ENCODE data around the gene MCM7.
A peak's percentile ranks its signal among the peaks of the same experiment; 100 is the strongest.
"Not testable (repeated sequence)": the region's sequence is repeated elsewhere in the genome, so short reads cannot be mapped to it uniquely, and the experiment has no call there.

MCM7 gene

DNA sequence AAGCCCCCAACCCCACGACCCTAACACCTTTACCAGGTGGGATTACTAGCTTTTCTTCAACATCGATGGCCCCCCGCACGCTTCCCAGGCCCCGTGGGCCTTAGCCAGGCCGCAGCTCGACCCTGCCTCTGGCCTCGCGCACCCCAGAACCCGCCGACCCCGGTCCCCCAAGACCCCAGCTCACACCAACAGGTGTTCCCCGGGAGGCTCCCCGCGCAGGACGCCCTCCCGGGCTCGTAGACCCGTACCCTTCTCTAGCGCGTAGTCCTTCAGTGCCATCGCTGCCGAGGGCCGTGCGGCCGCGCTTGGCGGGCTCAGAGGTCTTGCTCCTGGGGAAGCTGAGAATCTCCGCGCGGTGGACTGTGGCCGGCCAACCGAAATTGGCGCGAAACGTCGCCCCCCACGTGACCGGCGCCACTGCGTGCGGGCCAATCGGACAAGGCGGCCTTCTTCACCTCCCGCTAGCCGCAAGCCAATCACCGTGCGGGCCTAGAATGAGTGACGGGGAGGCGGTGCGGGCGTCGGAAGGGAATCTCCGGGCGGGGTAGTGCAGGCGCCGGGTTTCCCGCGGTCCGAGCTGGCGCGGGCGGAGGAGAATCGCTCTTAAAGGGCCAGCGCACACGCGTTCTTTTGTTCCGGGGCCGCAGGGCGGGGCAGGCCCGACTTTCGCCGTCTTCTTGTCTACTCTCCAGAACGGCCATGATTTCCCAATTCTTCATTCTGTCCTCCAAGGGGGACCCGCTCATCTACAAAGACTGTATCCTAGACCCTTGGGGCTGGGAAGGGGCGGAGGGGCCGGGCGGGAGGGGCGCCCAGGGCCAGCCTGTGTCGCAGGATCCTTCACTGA lies at the start of gene MCM7, which contains the start of gene AP4M1:
Gene MCM7 (minus strand): TSS at position 382 of the 847 bp plus-strand sequence. CDS start 103 bp downstream, at position 279.
Gene AP4M1 (plus strand): TSS at position 628 of the 847 bp plus-strand sequence. CDS start 72 bp downstream, at position 700.
- peak; percentile 98 to 99 for DNase-seq

DNA sequence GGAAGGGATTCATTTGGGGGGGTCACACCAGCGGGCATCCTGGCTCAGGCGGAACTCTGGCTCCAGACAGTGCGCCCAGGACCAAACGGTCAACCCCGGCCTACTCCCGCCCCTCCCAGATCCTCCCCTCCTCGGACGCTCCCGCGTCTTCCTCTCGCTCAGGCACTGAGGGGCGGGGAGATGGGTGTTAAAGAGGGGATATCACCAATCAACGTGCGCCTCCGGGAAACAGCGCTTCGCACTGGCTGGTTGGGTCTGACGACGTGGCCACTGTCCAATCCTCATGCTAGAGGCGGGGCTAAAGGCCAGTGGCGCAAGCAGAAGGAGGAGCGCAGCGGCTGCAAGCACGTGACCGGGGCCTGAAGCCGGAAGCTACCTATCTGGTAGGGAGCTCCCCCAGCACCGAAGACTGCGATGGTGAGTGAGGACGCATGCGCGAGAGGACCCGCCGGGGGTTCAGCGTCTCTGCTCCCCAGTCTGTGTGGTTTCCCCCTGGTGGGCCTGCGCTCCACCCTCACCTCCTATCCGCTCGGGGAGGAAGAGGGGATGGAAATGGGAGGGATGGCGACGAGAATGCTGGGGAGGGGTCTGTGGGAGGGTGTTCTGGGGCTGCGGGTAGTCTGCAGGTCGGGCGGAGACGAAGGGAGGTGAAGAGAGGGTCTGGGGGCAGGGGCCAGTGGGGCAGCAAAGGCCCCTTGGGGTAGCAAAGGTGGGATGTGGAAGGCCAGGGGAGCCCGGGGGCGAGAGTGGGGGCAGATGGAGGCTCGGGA lies 47.5 kb upstream of the MCM7 start, which contains the start of gene LAMTOR4:
Gene LAMTOR4 (plus strand): TSS at position 360 of the 770 bp plus-strand sequence. CDS start 55 bp downstream, at position 415.
- DNase-seq: peak; percentile 97 to 98

DNA sequence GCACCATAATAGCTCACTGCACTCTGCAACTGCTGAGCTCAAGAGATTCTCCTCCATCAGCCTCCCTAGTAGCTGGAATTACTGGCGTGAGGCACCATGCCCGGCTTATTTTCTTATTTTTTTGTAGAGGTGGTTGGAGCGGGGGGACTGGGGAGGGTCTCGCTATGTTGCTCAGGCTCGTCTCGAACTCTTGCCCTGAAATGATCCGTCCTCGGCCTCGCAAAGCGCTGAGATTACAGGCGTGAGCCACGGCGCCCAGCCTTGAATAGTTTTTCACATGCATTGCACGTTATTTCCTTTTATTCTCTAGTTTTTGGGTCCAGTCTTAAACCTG lies 47.0 kb upstream of the MCM7 start:
- no peak for DNase-seq

DNA sequence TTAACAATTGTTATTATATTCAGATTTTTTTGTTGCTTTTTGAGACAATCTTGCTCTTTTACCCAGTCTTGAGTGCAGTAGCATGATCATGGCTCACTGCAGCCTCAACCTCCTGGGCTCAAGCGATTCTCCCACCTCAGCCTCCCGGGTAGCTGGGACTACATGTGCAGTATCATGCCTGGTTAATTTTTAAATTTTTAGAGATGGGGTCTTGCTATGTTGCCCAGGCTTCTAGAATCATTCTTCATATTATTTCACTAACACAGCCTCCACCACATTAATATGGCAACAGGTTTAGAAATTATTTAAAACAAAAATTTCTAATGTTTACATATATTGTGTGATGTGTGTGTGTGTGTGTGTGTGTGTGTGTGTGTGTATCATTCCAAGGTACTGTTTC lies 46.1 kb upstream of the MCM7 start:
- DNase-seq: no peak

DNA sequence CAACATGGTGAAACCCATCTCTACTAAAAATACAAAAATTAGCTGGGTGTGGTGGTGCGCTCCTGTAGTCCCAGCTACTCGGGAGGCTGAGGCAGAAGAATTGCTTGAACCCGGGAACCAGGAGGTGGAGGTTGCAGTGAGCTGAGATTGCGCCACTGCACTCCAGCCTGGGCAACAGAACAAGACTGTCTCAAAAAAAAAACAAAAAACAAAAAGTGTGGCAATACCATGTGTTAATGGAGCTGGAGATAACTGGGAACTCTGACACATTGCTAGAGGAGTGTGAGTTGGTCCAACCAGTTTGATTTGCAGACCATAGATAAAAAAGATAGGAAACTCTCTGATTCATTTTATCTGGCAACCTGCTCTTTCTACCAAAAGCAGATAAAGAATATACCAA lies 45.2 kb upstream of the MCM7 start:
- not testable (repeated sequence) for DNase-seq

DNA sequence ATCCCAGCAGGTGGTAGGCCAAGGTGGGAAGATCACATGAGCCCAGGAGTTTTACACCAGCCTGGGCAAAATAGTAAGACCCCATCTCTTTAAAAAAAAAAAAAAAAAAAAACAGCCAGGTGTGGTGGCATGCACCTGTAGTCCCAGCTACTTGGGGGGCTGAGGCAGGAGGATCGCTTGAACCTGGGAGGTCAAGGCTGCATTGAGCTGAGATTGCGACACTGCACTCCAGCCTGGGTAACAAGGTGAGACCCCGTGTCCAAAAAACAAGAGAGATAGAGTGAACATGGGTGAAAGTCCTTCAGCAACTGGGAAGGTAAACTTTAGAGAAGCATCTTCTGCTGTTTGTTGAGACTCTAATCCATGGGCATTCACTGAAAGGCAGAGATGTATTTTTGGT lies 41.3 kb upstream of the MCM7 start:
- DNase-seq: no peak

DNA sequence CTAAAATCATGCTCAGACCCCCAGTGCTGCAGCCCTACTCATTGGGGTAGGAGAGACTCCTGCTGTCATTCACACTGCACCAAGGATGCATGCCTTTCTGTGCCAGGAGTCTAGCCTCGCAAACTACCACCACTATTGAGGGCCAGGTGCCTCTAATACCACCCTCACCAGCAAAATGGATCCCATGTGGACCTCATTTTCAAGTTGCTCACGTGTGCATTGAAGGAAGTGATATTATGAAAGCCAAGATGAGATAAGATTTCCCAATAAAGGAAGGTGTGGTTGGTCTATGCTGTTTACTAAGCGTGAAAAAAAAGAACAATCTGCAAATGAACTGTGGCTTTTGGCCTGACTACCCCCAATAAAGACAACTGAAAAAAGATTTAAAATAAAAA lies 40.4 kb upstream of the MCM7 start:
- no peak for DNase-seq

DNA sequence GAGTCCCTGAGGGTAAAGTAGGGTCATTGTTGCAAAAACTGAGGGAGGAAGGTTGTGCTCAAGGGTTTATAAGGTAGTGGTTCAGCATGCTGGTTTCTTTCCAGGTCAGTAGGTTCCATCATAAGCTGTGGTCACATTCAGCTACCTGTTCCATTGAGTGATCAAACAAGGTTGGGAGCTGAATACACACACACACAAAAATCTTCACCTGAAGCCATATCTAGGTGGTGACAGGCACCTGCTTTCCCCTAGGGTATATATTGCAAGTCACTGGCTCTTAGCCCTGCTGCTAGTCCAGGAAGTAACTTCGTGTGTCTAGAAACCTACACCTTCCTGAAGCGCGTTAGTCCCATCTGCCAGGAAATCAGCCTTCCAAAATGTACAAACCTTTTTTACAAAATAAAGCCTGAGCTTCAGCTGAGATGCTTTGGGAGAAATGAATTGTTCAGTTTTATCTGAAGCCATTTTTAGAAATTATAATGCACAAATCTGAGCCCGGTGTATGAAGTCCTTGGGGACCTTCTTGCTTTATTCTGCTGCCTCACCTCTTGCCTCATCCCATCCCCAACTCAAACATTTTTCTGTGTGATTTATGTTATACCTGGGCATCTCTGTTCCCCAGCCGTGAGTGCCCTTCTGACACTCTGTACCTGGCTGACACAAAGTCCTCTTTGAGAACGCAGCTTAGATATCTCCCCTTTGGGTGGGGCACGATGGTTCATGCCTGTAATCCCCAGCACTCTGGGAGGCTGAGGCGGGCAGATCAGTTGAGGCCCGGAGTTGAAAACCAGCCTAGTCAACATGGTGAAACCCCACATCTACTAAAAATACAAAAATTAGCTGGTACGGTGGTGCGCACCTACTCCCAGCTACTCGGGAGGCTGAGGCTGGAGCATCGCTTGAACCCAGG lies 36.9 kb upstream of the MCM7 start:
- no peak for DNase-seq

DNA sequence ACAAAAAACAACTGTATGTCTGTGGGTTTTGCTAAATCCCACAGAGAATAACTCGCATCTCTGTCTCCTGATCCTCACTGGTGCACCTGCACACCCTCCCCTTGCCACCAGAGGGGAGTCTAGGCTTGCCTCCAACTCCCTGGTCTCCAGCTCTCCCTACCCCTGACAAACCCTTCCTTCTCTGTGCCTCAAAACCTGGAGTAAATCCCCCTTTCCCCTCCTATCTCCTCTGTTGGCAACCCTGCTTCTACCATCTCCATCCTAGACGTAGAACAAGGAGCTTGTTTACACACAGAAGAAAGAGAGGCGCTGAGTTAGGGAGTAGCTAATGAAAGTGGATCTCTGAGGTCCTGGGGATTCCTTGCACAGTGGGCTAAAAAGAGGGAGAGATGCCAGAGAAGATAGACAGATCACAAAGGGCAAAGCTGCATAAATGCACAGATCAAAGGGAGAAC lies 31.5 kb upstream of the MCM7 start:
- DNase-seq: peak; percentile 51 to 73

DNA sequence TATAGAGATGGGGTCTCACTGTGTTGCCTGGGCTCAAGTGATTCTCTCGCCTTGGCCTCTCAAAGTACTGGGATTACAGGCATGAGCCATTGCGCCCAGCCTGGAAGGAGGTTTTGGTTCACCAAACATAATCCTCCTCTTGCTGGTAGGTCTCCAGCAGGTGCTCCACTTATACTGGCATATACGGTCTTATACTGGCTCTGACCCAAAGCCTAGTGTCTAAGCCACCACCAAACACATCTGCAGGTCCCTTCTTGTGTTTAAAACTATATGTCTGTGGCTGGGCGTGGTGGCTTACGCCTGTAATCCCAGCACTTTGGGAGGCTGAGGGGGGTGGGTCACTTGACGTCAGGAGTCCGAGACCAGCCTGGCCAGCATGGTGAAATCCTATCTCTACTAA lies 30.9 kb upstream of the MCM7 start:
- no peak for DNase-seq

DNA sequence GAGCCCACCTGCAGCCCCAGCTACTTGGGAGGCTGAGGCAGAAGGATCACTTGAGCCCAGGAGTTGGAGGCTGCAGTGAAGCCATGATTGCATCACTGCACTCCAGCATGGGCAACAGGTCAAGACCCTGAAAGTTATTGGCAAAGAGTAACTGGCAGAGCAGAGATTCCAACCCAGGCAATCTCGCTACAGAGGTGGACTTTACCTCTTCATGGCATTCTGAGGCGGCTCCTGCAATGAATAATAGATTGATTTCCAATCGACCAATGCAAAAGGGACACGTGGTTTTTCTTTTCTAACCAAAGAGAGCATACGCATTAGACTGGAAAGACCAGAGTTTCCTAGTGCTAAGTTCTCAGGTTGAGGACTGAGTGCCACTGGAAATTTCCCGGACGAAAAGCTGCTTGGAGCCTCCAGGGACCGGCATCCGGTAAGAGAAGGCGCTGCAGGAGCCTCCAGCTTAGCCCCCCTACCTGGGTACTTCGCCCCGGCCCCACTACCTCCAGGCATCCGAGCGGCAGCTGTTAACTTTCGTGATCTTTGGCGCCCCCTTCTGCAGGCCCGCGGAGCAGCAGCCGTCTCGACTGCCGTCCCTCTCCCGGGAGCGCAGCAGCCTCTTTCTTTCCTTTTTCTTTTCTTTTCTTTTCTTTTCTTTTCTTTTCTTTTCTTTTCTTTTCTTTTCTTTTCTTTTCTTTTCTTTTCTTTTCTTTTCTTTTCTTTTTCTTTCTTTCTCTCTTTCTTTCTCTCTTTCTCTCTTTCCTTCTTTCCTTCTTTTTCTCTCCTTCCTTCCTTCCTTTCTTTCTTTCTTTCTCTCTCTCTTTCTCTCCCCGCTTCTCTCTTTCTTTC lies 29.6 kb upstream of the MCM7 start:
- peak in 1 of 2 donors; percentile 88 for DNase-seq

DNA sequence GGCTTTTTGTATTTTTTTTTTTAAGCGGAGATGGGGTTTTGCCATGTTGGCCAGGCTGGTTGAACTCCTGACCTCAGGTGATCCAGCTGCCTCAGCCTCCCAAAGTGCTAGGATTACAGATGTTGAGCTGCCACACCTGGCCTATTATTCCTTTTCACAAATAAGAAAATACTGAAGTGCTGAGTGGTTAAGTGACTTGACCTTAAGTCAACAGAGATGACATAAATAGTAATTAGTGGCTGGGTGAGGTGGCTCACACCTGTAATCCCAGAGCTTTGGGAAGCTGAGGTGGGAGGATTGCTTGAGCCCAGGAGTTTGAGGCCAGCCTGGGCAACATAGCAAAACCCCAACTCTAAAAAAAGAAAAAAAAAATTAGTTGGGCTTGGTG lies 29.0 kb upstream of the MCM7 start:
- DNase-seq: not testable (repeated sequence)

DNA sequence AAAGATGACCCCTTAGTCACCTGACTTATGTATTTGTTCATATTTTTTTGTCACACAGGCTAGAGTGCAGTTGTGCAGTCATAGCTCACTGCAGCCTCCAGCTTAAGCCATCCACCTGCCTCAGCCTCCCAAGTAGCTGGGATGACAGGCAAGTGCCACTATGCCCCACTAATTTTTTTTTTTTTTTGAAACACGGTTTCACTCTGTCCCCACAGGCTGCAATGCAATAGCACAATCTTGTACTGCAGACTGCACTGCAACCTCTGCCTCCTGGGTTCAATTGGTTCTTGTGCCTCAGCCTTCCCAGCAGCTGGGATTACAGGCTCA lies 27.4 kb upstream of the MCM7 start:
- no peak for DNase-seq

DNA sequence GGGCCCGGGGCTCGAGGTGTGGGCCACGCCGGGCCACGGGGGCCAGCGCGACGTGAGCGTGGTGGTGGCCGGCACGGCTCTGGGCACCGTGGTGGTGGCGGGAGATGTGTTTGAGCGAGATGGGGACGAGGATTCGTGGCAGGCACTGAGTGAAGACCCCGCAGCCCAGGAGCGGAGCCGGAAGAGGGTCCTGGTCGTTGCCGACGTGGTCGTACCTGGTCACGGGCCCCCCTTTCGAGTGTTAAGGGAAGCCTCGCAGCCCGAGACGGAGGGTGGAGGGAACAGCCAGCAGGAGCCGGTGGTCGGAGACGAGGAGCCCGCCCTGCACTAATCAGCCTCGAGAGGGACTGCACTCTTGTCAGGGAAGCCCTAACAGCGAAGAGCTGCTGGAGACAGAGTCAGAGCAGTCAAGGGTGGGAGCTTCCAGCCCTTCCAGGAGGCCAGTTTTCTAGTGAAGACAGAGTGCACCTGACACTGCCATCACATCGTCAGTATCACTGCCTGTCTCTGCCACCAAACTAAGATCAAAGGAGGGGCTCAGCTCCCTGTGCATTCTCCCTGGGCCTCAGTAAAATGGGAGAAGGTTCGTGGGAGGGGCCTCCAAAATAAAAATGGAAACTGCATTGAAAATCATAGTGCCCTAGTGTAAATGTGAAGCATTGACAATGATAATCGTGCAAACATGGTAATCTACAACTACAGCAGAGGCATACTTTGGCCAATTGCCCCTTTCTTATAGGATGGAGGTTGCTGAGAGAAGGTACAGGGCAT lies 26.9 kb upstream of the MCM7 start:
- no peak for DNase-seq

DNA sequence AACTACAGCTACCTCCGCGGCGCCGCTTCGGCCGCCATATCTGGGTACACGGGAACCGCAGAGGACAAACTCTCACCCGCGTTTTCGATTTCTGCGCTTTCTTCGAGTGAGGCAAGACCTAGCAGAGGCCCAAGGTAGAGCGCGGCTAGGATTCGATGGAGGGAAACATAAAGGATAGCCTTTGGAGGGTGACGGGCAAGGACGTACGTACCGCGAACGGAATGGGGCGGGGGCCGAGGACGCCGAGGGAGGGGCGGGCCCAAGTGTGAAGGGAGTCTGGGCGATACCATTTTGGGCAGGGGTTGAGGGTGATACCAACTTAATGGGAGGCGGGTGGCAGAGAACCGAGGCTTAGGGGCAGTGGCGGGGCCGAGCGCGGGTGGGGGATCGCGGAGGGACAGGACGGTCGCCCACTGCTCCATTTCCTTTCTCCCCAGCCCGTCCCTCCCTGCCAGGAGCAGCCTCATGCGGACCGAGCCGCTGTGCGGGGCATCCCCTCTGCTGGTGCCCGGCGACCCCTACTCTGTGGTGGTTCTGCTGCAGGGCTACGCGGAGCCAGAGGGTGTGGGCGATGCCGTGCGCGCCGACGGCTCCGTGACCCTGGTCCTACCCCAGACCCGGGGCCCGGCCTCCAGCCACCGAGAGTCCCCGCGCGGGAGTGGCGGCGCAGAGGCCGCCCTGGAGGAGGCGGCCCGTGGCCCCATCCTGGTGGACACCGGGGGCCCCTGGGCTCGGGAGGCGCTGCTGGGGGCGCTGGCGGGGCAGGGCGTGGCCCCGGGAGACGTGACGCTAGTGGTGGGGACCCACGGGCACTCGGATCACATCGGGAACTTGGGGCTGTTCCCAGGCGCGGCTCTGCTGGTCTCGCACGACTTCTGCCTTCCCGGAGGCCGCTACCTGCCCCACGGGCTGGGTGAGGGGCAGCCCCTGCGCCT lies 26.0 kb upstream of the MCM7 start, which contains the start of gene MBLAC1:
Gene MBLAC1 (plus strand): TSS at position 37 of the 935 bp plus-strand sequence. CDS start 429 bp downstream, at position 466.
- DNase-seq: peak; percentile 69 to 94

DNA sequence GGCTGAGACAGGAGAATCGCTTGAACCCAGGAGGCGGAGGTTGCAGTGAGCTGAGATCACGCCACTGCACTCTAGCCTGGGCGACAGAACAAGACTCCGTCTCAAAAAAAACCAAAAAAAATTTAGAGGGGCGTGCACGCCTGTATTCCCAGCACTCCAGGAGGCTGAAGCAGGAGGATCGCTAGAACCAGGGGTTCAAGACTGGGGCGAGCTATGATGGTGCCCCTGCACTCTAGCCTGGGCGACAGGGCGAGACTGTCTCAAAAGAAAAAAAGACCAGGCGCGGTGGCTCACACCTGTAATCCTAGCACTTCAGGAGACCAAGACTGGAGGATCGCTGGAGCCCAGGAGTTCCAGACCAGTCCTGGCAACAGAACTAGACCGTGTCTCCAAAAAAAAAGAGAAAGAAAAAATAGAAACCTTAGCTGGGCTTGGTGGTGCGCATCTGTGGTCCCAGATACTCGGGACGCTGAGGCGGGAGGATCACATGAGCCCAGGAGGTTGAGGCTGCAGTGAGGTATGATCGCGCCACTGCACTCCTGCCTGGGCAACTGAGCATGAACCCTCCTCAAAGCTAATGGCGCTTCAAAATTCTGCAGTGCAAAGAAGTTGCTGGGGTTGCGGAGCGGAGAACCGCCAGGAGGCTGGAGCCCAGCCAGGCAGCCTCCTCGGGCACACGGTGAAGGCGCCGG lies 25.2 kb upstream of the MCM7 start:
- no peak for DNase-seq

DNA sequence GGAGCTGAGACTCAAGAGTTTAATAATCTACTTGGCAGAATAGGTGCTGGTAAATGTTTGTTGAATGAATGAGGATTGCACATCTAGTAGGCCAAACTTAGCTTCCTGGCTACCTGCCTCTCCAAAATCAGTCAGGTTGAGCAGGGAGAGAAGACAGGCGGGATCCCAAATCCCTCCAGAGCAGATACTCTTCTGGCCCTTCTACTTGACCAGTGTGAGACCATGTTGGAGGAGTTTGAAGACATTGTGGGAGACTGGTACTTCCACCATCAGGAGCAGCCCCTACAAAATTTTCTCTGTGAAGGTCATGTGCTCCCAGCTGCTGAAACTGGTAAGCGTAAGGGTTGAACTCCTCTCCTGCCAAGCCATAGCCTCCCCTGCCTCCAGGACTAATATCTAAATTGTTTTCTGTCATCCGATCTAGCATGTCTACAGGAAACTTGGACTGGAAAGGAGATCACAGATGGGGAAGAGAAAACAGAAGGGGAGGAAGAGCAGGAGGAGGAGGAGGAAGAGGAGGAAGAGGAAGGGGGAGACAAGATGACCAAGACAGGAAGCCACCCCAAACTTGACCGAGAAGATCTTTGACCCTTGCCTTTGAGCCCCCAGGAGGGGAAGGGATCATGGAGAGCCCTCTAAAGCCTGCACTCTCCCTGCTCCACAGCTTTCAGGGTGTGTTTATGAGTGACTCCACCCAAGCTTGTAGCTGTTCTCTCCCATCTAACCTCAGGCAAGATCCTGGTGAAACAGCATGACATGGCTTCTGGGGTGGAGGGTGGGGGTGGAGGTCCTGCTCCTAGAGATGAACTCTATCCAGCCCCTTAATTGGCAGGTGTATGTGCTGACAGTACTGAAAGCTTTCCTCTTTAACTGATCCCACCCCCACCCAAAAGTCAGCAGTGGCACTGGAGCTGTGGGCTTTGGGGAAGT lies 23.4 kb upstream of the MCM7 start:
- DNase-seq: no peak

DNA sequence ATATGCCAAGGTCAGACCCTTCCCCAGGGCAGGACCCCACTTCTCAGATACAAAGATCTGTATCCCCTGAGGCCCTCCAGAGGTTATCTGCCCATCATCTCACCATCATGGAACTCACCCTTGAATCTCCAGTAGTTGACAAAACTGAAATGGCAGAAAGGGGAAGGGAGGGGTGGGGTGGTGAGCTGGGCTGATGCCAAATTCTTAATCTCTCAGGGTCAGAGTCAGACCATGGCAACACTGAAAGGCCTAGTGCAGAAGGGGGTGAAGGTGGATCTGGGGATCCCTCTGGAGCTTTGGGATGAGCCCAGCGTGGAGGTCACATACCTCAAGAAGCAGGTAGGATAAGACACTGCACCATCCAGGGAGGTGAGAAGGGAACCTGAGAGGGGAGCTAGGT lies 21.4 kb upstream of the MCM7 start:
- DNase-seq: no peak

Measured in inflammatory macrophage treated with lipopolysaccharide for 1 hour (primary cell).